ENCODE measurements around the gene R3HCC1L.
"Not testable (repeated sequence)": the region's sequence is repeated elsewhere in the genome, so short reads cannot be mapped to it uniquely, and the experiment has no call there.

R3HCC1L gene

GRCh38 chr10:98170249-98171117 lies 36.0 kb downstream of the R3HCC1L start:
- DNase-seq (ENCODE audit: low read depth in 1 of 2, low spot score in 1 of 2): no peak

DNA sequence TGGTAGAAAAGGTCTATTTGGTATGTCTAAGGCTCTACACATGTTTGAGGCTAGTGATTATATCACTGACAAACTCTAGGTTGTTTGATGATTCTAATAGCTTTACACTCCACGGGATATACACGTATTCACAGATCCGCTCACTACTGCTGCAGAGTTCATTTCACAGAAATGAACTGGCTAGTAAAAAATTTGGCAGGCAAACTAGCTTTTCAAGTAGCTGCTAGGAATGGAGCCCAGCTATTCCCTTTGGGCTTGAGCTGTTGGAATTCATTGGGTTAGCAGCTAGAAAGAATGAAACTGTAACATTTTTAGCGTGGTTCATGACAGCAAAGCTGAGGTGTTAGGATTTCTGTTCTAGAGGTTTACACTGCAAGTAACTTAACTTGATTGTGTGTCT lies 37.6 kb downstream of the R3HCC1L start:
- no peak for DNase-seq (ENCODE audit: low read depth in 1 of 2, low spot score in 1 of 2)

- no peak for DNase-seq (ENCODE audit: low read depth in 1 of 2, low spot score in 1 of 2)
Measured at GRCh38 chr10:98172495-98172894, 38.0 kb downstream of the R3HCC1L start.

DNA sequence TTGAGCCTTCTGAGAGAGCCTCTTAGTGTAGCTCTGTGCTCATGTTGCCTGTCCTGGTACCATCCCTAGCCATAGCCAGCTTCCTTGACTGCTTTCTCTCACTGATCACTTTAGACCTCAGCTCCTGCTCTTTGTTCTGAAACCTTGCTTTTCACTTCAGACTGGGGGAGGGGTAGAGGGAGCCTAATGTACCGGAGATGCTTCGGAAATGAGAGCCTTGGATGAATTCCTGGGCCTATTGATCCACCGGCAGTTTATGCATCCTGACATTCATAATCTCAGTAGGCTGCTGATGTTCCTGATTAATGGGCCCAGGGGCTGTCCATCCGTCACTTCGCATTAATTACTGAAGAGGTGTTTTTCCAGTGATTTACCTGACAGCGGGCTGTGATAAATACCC lies 38.8 kb downstream of the R3HCC1L start:
- no peak for DNase-seq (ENCODE audit: low read depth in 1 of 2, low spot score in 1 of 2)

DNA sequence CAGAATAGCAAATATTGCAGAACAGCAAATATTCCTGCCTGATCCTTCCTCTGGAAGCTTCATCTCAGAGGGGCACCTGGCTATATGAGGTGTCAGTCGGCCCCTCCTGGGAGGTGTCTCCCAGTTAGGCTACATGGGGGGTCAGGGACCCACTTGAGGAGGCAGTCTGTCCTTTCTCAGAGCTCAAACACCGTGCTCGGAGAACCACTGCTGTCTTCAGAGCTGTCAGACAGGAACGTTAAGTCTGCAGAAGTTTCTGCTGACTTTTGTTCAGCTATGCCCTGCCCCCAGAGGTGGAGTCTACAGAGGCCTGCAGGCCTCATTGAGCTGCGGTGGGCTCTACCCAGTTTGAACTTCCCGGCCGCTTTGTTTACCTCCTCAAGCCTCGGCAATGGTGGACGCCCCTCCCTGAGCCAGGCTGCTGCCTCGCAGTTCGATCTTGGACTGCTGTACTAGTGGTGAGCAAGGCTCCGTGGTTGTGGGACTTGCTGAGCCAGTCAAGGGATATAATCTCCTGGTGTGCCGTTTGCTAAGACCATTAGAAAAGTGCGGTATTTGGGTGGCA lies 48.0 kb downstream of the R3HCC1L start:
- DNase-seq (ENCODE audit: low read depth in 1 of 2, low spot score in 1 of 2): not testable (repeated sequence)

DNA sequence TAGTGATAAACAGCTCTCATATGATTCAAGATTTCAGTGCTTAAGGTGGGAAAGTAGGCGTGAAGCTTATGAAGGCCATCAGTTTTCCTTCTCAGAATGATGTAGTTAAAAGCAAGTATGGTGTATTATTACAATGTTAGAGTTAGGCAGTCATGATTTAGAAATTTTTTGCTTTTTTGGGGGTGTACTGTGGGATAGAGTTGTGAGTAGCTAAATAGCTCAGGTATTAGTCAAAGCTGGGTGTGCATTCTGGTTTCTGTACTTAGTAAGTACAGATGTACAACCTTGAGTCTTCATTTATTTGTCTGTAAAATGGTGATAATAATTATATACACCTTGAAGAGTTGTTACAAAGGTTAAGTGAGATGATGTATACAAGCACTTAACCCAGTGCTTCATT lies 52.2 kb downstream of the R3HCC1L start:
- no peak for DNase-seq (ENCODE audit: low read depth in 1 of 2, low spot score in 1 of 2)

- DNase-seq (ENCODE audit: low read depth in 1 of 2, low spot score in 1 of 2): not testable (repeated sequence)
Measured at GRCh38 chr10:98190773-98191172, 56.3 kb downstream of the R3HCC1L start.

- no peak for DNase-seq (ENCODE audit: low read depth in 1 of 2, low spot score in 1 of 2)
Measured at GRCh38 chr10:98193037-98193436, 58.6 kb downstream of the R3HCC1L start.

- no peak for DNase-seq (ENCODE audit: low read depth in 1 of 2, low spot score in 1 of 2)
Measured at GRCh38 chr10:98194633-98195032, 60.2 kb downstream of the R3HCC1L start.

GRCh38 chr10:98195120-98195519 lies 60.7 kb downstream of the R3HCC1L start:
- no peak for DNase-seq (ENCODE audit: low read depth in 1 of 2, low spot score in 1 of 2)

DNA sequence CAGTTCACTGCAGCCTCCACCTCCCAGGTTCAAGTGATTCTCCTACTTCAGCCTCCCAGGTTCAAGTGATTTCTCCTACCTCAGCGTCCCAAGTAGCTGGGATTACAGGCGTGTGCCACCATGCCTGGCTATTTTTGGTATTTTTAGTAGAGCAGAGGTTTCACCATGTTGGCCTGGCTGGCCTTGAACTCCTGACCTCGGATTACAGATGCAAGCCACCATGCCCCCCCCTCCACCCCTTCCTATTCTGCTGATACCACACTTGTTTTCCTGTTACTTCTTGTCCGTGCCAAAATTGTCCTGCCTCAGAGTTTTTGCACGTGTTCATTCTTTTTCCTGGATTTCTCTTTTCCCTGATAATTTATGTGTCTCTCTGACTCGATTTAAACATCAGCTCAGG lies 62.5 kb downstream of the R3HCC1L start:
- no peak for DNase-seq (ENCODE audit: low read depth in 1 of 2, low spot score in 1 of 2)

DNA sequence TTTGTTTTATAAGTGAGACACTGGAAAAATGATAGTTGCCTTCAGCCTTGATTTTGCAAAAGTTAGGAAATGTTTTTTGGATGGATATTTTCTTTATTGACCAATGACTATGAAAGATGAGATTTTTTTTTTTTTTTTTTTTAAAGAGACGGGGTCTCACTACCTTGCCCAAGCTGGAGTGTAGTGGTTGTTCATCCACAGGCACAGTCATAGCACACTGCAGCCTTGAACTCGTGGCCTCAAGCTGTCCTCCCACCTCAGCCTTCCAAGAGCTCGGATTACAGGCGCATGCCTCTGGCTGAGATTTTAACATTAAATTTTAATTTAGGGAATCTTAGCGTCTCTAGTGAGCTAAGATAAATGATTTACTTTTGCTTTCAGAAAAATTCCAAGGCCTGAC lies 67.3 kb downstream of the R3HCC1L start:
- DNase-seq (ENCODE audit: low read depth in 1 of 2, low spot score in 1 of 2): no peak

DNA sequence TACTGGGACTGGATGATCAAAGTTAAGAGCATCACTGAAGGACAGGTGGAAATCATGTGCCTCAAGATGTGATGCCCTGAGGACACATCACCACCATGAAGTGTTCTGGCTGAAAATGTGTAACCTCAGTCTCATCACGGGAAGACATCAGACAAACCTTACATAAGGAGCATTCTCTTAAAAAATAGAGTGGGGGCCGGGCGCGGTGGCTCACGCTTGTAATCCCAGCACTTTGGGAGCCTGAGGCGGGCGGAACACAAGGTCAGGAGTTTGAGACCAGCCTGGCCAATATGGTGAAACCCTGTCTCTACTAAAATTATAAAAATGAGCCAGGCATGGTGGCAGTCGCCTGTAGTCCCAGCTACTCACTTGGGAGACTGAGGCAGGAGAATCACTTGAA lies 67.9 kb downstream of the R3HCC1L start:
- DNase-seq (ENCODE audit: low read depth in 1 of 2, low spot score in 1 of 2): no peak

DNA sequence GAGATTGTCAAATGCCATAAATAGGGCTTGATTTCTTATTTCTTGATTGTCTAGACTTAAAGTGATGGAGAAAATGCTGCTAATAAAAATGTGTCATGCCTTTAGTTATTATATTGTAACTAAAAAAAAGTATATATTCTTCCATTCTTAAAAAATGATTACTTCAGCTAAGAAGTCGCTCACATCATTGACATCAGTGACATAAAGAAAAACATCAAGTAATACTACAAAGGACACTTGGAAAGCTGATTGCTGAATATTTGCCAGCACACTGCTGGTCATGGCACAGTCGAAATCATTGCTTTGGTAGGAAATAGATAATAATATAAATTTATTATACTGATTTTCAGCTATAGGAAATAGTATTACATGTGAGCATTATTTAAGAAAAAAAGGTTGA lies 70.9 kb downstream of the R3HCC1L start:
- DNase-seq (ENCODE audit: low read depth in 1 of 2, low spot score in 1 of 2): no peak

DNA sequence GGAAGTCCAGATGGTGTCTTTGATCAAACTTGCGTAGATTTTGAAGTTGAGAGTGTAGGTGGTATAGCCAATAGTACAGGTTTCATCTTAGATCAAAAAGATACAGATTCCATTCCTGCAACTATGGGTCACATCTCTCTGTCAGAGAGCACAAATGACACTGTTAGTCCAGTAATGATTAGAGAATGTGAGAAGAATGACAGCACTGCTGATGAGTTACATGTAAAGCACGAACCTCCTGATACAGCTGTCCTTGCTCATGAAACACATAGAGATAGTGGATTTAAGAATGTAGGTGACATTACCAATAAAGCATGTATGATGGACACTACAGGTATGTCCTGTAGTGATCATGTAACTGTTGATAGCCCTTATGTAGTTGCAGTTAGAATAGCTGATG lies 74.5 kb downstream of the R3HCC1L start:
- no peak for DNase-seq (ENCODE audit: low read depth in 1 of 2, low spot score in 1 of 2)

- DNase-seq (ENCODE audit: low read depth in 1 of 2, low spot score in 1 of 2): no peak
Measured at GRCh38 chr10:98209441-98209840, 75.0 kb downstream of the R3HCC1L start.

- no peak for DNase-seq (ENCODE audit: low read depth in 1 of 2, low spot score in 1 of 2)
Measured at GRCh38 chr10:98212196-98212595, 77.7 kb downstream of the R3HCC1L start.

GRCh38 chr10:98213740-98214139 lies 79.3 kb downstream of the R3HCC1L start:
- no peak for DNase-seq (ENCODE audit: low read depth in 1 of 2, low spot score in 1 of 2)

DNA sequence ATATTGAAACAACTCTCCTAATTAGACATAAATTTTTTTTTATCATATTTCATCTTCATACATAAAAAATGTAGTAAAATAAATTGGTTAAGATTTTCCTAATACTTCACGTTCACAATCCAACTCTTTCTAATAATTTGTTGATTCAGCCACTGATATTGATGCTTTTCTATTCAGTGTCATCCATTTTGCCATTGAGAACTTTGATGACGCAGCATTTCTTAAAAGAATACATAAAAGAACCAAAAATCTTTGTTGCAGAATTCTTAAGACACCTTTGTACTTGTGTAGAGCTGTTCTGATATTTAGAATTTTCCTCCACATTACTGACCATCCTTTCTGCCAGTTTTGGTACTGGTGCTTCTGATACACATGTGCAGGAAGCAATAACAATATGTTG lies 80.9 kb downstream of the R3HCC1L start:
- no peak for DNase-seq (ENCODE audit: low read depth in 1 of 2, low spot score in 1 of 2)

DNA sequence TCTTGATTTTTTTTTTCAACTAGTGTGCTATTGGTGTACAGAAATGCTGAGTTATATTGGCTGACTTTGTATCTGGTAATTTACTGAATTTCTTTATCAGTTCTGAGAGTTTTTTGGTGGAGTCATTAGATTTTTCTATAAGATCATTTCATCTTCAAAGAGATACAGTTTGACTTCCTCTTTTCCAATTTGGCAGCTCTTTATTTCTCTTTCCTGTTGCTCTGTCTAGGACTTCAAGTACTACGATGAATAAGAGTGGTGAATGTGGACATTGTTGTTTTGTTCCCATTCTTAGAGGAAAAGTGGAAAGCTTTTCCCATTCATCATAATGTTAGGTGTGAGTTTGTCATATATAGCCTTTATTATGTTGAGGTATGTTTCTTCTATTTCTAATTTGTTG lies 83.3 kb downstream of the R3HCC1L start:
- no peak for DNase-seq (ENCODE audit: low read depth in 1 of 2, low spot score in 1 of 2)

DNA sequence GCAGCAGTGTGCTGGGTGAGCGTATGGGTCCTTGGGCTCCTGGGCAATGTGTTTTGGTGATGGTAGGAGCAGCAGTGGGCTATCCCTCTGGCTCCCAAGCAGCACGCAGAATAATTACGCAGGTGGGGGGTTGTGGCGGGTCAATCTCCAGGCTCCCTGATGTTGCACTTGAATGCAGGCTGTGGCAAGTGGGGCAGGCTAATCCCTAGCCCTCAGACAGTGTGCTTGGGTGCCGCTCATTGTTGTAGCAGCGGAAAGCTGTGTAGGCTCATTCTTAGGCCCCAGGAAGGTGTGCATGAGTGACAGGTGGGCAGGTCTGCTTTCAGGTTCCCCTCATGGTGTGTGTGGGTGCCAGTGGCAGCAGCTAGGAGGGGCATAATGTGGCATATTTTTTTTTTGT lies 89.4 kb downstream of the R3HCC1L start:
- DNase-seq (ENCODE audit: low read depth in 1 of 2, low spot score in 1 of 2): no peak

- no peak for DNase-seq (ENCODE audit: low read depth in 1 of 2, low spot score in 1 of 2)
Measured at GRCh38 chr10:98224509-98224908, 90.1 kb downstream of the R3HCC1L start.

DNA sequence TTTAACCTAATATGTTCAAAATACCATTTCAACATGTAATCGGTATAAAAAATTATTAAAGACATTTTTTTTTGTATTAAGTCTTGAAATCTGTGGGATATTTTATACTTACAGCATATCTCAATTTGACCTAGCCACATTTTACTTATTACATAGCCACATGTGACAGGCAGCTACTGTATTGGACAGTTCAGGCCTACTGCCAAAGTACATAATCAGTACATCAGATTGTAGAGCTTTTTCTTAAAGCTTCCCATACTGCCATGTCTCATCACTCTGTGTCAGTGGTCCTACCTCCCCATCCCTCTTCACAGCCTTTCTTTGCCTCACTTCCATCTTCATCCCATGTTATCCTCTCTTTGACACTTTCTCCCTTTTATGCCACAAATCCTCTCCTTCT lies 90.5 kb downstream of the R3HCC1L start:
- DNase-seq (ENCODE audit: low read depth in 1 of 2, low spot score in 1 of 2): no peak
